ENCODE measurements around the gene KCNQ4.

DNA sequence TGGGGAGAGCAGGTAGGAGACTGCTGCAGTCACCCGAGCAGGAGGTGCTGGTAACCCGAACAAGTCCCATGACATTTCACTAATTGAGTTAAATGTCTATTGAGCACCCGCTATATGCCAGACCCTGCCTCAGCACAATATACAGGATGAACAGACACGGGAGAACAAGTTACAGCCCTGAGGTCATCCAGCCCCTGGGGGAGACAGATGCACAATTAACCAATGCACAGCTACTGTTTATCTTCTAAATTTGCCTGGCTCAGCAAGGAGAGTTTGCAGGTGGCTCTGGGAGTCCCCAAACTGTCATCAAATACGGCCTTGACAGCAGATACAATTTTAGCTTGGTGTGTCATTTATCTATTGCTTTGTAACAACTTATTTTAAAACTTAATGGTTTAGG lies 60.5 kb downstream of the KCNQ4 start:
- TF ChIP-seq, protein P1, sequence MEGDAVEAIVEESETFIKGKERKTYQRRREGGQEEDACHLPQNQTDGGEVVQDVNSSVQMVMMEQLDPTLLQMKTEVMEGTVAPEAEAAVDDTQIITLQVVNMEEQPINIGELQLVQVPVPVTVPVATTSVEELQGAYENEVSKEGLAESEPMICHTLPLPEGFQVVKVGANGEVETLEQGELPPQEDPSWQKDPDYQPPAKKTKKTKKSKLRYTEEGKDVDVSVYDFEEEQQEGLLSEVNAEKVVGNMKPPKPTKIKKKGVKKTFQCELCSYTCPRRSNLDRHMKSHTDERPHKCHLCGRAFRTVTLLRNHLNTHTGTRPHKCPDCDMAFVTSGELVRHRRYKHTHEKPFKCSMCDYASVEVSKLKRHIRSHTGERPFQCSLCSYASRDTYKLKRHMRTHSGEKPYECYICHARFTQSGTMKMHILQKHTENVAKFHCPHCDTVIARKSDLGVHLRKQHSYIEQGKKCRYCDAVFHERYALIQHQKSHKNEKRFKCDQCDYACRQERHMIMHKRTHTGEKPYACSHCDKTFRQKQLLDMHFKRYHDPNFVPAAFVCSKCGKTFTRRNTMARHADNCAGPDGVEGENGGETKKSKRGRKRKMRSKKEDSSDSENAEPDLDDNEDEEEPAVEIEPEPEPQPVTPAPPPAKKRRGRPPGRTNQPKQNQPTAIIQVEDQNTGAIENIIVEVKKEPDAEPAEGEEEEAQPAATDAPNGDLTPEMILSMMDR (IDR thresholded peaks at IDR 0.05; ENCODE audit: borderline replicate concordance, extremely low read depth, low read length, poor library complexity, severe bottlenecking) = no peak
- TF ChIP-seq EZH2 (IDR thresholded peaks at IDR 0.05; ENCODE audit: borderline replicate concordance, low read depth, low read length, severe bottlenecking) = no peak

Measured in DND-41 (cell line).